HG03103 (cell line): Measurements from ENCODE around the gene APBA3.

Experiments used
- ATAC-seq: cut with Tn5 transposase; IDR thresholded peaks from one replicate; pipeline ENCODE4 v1.9.1; 2021; ENCODE audit warnings: low read depth; ENCODE audit not compliant: unreplicated experiment

Gene APBA3

DNA sequence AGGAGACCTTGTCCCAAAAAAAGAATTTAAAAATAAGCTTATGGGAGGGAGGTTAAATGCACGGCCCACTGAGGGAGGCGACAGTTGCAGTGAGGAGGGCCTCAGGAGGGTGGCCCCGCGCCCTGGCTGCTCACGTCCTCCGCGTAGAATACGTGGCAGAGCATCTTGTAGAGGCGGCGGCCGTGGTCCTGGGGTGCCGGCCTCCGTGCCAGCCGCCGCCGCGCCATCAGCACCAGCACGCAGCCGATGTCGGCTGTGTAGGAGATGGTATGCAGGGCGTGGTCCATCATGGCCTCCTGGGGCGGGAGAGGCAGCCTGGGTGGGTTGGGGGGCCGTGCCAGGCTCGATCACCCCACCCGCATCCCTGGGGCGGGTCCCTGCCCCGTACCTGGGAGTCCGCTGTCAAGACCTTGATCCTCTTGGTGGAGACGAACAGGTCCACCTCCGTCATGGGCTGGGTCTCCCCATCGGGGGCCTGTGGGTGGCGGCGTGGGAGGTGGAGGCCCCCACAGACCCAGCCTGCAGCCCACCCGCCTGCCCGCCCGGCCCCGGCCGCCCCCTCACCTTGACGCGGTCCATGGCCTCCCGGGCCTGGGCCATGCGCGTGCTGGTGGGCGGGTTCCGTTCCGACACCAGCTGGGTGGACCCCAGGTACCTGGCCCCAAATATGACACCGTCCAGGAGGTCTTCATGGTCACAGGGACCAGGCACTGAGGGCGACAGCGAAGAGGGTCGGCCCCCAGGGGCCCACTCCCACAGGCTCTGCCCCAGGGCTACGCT, 7.7 kb downstream of the APBA3 start:
- no peak for ATAC-seq

DNA sequence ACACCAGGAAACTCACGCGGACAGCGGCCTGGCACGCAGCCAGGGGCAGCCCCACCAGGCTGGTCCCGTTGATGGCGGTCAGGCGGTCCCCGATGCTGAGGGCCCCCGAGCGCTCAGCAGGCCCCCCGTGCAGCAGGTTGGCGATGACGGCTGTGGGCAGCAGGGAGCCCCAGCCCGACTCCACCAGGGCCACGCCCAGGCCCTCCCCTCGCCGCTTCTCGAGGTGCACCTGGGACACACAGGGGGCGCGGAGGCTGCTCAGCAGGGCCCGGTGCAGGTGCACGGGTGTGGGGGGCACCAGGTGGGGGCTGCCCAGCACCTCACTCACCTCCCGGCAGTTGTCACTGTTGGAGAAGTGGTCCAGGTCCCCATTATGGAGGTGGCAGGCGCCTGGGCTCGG, 9.0 kb downstream of the APBA3 start:
- ATAC-seq: no peak

DNA sequence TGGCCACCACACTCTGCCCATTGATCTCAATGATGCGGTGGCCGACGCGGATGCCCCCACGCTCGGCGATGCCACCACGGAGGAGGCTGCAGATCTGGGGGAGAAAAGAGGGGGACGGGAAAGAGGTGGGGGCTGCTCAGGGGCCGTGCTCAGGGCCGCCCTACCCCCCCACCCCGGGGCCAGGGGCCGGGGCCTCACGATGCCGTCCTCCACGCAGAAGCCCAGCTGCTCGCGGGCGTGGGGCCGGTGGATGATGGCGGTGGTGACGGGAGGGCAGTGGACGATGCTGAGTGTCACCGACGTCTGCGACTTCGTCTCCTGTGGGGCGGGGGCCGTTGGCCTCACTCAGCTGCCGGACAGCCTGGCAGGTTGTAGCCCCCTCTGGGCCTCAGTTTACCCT, 10.3 kb downstream of the APBA3 start:
- no peak for ATAC-seq

DNA sequence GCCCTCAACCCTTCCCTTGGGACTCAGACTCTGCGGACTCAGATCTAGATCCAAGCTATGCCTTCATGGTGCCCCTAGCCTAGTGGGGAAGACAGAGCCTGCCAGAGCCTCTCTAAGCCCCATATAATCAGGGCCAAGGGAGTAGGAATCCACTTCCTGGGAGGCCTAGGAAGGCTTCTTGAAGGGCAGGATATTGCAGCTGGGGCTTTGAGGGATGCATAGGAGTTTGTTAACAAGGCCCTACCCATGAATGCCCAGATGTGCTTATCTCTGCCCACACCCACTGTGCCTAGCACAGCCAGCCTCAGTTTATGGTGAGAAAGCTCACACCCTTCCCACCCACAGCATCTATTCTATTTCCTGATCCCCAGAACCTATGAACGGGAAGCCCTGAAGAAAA, 11.3 kb downstream of the APBA3 start:
- no peak for ATAC-seq

DNA sequence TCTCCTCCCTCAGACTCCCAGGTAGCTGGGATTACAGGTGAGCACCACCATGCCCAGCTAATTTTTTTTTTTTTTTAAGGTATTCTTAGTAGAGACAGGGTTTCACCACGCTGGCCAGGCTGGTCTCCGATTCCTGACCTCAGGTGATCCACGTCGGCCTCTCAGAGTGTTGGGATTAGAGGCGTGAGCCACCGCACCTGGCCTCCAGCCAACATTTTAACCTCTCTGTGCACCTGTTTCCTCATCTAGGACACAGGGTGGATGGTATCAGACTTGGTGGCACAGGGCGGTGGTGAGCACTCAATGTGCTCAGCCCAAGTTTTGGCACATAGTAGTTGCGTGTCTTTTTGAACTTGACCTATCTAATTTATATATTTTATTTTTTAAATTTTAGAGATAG, 12.5 kb downstream of the APBA3 start:
- no peak for ATAC-seq

DNA sequence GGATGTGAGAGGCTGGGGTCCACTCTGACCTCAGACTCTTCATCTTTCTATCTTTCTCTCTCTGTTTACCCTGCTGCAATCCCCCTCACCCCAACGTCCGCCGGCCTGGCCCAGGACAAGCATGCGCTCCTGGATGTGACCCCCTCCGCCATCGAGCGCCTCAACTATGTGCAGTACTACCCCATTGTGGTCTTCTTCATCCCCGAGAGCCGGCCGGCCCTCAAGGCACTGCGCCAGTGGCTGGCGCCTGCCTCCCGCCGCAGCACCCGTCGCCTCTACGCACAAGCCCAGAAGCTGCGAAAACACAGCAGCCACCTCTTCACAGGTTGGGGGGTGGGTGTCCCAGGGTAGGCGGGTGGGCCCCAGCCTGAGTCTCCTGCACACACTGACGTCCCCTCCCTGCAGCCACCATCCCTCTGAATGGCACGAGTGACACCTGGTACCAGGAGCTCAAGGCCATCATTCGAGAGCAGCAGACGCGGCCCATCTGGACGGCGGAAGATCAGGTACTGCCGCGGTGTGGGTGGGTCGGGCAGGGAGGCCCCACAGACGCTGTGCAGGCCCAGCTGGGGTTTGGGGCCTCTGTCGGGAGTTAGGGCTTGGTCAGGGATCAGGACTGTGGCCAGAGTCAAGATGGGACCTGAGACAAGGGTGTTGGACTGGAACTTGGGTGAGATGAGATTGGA, 15.0 kb downstream of the APBA3 start:
- no peak for ATAC-seq

DNA sequence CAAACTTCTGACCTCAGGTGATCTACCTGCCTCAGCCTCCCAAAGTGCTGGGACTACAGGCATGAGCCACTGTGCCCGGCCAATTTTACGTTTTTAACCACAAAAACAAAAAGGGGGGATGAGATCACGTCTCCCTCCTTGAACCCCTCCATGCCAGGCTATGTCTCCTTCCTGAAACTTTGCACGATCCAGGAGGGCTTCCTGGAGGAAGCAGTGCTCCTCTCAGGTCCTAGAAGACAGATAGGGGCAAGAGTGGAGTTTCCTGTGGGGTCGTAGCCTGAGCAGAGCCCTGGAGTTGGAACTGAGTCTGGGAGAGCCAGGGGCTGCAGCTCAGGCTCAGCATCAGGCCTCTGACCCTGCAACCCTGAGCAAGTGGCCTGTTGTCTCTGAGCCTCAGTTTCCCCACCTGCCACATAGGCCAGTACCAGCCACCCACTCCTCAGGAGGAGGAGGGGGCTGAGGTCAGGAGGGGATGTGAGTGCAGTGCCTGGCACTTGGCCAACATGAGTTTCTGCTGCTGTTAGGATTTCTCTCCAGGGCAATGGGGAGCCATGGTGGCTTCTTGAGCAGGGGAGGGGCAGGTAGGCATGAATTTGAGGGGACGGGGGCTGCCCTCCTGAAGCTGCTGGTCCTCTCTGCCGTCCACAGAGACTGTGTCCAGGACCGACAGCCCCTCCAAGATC, 16.0 kb downstream of the APBA3 start:
- ATAC-seq: no peak

DNA sequence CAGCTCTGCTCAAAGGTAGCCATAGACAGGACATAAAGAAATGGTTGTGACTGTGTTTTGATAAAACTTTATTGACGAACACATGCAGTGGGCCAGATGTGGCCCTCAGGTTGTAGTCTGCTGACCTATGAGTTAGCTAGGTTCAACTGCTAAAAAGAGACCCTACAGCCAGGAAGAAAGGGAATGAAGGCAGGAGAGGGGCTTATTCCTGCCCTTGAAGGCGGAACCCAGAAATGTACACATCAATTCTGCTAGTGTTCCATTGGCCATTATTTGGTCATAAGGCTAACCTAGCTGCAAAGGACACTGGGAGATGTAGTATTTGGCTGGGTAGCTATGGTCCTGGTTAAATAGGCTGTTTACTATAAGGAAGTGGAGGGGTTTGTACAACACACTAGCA, 18.0 kb downstream of the APBA3 start:
- no peak for ATAC-seq

DNA sequence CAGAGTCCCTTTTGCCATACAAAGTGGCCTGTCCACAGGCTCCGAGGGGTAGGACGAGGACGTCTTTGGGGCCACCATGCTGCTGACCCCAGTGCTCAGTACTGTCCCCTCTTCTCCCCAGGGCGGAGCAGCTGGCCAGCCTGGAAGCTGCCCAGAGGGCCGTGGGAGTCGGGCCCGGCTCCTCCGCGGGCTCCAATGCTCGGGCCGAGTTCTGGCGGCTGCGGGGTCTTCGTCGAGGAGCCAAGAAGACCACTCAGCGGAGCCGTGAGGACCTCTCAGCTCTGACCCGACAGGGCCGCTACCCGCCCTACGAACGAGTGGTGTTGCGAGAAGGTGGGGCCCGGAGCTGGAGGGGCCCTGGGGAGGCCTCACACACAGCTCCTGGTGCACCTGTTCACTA, 21.1 kb downstream of the APBA3 start:
- no peak for ATAC-seq

DNA sequence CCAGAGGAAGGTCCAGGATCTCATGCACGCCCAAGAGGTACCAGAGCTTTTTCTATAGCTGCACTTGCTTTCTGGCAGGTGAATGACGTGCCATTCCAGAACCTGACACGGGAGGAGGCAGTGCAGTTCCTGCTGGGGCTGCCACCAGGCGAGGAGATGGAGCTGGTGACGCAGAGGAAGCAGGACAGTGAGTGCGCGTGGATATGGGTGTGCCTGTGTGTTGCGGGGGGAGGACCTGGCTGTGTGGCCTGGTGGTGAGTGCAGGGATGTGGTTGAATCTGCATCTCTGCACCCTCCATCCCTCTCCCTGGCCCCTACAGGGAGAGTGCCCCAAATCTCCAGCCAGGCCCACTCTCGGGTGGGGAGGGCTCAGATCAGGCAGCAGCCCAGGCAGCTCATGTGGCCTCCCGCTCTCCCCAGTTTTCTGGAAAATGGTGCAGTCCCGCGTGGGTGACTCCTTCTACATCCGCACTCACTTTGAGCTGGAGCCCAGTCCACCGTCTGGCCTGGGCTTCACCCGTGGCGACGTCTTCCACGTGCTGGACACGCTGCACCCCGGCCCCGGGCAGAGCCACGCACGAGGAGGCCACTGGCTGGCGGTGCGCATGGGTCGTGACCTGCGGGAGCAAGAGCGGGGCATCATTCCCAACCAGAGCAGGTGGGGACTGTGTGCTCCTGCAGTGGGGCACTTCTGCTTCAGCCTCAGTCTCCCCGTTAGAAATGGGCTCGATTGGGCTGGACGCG, 22.8 kb downstream of the APBA3 start:
- no peak for ATAC-seq

DNA sequence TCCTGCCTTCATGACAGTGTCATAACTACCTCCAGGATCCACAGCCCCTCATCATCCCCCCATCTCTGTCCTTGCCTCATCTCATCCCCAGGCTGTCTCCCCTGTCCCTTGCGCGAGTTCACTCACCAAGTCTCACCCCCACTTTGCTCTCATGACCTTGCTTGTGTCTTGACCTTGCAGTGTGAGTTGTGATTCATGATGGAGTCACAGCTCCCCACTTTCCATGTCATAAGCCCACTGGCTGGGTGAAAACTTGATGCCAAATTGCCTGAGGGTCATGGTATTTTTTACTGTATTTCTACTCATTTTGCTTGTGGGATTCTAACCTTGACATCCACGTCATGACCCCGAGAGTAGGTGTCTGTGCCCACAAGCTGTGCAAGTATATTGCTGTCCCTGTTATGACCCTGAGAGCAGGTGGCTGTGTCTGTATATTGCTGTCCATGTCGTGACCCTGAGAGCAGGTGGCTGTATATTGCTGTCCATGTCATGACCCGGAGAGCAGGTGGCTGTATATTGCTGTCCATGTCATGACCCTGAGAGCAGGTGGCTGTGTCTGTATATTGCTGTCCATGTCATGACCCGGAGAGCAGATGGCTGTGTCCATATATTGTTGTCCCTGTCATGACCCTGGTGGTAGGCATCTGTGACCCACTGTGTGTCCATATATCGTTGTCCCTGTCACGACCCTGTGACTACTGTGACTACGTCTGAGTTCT, 23.8 kb downstream of the APBA3 start:
- no peak for ATAC-seq

DNA sequence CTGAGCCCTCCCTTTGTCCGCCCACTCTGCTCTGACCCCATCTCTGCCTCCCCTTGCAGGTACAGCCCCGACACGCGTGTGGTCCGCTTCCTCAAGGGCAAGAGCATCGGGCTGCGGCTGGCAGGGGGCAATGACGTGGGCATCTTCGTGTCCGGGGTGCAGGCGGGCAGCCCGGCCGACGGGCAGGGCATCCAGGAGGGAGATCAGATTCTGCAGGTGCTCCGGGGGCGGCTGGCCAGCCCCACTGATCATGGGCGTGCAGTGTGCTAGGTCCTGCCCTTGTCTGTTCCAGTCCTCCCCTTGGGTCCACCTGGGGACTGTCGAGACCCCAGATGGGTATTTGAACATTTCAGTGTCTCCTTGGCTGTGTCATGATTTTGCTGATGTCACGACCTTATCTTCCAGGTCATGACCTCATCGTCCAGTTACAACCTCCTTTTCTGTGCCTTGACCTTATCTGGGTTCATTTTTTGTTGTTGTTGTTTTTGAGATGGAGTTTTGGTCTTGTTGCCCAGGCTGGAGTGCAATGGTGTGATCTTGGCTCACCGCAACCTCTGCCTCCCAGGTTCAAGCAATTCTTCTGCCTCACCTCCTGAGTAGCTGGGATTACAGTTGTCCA, 25.3 kb downstream of the APBA3 start:
- no peak for ATAC-seq

DNA sequence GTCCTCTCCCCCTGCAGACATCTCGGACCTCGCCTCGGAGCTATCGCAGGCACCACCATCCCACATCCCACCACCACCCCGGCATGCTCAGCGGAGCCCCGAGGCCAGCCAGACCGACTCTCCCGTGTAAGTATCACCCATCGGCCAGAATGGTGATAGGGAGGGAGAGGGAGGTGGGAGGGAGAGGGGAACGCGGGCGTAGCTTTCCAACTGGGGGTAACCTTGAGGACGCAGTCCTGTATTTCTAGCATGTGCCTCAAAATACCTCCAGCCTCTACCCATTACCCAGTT, 27.2 kb downstream of the APBA3 start:
- no peak for ATAC-seq

DNA sequence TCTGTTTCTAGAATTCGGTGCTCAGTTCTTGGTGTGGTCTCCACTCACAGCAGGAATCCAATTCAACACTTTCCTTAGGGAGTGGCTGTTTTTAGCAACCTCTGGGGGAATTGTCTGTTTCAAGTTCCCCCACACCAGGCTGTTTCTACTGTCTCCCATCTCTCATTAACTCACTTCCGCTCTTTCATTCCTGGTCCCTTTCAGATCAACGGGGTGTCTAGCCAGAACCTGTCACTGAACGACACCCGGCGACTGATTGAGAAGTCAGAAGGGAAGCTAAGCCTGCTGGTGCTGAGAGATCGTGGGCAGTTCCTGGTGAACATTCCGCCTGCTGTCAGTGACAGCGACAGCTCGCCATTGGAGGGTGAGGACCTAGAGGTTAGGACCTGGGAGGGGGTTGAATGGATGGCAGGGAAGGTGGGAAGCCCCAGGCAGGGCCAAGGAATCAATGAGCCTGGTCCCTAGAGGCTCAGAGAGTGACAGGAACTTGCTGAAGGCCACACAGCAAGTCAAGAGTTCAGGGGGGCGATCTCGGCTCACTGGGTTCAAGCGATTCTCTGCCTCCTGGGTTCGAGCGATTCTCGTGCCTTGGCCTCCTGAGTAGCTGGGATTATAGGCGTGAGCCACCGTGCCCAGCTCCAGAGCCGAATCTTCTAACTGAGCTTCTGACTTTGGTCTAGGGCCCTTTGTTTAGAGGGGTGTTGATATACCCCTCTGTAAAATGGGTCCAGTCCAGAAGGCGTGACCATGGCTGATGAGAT, 27.8 kb downstream of the APBA3 start:
- ATAC-seq: no peak

DNA sequence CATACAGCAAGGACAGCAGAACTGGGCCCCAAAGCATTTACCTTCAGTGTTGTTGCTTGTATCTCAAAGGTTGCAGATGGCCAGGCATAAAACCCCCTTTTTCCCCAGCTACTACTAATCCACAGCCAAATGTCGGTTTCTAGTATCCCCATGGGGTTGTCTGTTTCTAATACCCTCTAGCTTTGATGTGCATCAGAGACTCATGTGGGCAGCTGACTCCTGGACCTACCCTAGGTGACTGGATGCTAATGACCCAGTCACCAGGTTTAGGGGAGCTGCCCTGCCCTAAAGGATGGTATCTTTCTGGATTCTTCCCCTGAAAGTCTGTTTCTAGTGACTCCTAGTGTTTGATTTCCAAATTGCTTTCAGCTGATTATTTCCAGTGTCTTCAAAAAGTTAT, 29.4 kb downstream of the APBA3 start:
- no peak for ATAC-seq

DNA sequence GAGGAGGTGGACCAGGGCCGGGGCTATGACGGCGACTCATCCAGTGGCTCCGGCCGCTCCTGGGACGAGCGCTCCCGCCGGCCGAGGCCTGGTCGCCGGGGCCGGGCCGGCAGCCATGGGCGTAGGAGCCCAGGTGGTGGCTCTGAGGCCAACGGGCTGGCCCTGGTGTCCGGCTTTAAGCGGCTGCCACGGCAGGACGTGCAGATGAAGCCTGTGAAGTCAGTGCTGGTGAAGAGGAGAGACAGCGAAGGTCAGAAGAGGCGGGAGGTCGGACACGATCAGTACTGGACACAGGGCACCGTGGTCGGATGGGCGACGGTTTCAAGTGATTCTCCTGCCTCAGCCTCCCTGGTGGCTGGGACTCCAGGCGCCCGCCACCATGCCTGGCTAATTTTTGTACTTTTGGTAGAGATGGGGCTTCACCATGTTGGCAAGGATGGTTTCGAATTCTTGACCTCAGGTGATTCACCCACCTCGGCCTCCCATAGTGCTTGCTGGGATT, 31.0 kb downstream of the APBA3 start:
- no peak for ATAC-seq

DNA sequence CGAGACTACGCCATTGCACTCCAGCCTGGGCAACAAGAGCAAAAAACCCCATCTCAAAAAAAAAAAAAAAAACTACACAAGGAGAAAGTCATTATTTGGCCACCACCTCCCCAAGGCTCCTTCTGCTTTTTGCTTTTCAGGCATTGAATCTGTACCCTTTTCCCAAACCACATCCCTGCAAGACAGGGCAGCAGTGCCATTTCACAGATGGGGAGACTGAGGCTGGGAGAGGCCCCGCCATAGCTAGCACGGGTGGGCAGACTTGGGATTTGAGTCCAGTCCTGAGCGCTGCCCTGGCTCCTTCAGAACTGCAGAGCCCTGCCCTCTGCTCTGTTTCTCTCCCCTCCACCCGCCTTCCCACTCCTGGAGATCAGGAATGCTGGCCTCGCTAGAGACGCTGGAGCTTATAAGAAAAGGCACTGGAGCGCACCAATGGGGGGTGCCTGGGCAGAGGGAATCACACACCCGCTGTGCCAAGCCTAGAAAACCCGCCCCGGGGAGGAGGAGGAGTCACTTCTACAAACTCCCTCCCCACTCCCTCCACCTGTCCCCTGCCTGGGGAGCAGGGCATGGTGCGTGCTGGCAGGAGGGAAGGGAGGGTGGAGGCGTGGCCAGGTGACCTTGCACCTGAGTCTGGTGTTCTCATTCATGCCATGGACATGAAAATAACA, 35.7 kb downstream of the APBA3 start:
- no peak for ATAC-seq

DNA sequence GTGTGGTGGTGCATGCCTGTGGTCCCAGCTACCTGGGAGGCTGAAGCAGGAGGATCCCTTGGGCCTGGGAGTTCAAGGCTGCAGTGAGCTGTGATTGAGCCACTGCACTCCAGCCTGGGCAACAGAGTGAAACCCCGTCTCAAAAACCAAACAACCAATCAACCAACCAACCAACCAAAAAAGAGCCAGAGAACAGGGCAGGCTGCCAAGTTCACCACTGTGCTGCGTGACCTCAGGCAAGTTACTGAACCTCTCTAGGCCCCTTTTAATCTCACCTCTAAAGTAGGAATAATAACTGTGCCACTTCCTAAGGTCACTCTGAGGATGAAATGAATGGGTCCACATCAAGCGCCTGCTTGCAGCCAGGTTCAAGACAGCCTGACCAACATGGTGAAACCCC, 36.4 kb downstream of the APBA3 start:
- ATAC-seq: no peak

DNA sequence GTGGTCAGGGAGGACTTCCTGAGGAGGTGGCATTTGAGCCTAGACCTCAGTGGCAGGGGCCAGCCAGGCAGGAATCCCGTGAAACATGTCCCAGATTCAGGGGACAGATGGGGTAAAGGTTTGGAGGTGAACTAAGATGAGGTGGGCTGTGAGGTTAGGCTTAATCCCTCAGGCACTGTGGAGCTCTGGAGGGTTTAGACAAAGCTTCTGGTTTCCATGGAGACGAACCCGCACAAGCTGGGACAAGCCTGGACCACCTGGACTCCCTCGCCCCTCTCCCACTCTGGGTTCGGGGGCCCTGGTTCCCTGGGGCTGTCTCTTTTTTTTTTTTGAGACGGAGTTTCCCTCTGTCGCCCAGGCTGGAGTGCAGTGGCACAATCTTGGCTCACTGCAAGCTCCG, 37.6 kb downstream of the APBA3 start:
- no peak for ATAC-seq
